ENCODE measurements around the gene ORC2.
"Not testable (repeated sequence)": the region's sequence is repeated elsewhere in the genome, so short reads cannot be mapped to it uniquely, and the experiment has no call there.

Gene ORC2

GRCh38 chr2:200963124-200963917, at the start of gene ORC2:
Gene ORC2, minus strand, starts transcription at chr2:200963660. Its CDS starts 5,537 bp downstream, at chr2:200958123.
- DNase-seq = peak; percentile 97

- DNase-seq = no peak
Observed at GRCh38 chr2:201008296-201008829, 44.9 kb upstream of the ORC2 start.

- DNase-seq = no peak
Observed at GRCh38 chr2:201007584-201007998, 44.1 kb upstream of the ORC2 start.

GRCh38 chr2:201006704-201007103, 43.2 kb upstream of the ORC2 start:
- DNase-seq = no peak

- no peak for DNase-seq
Observed at GRCh38 chr2:201004370-201004769, 40.9 kb upstream of the ORC2 start.

GRCh38 chr2:200993097-200993496, 29.6 kb upstream of the ORC2 start:
- no peak for DNase-seq

- DNase-seq = no peak
Observed at GRCh38 chr2:200987137-200987536, 23.7 kb upstream of the ORC2 start.

GRCh38 chr2:200985799-200986198, 22.3 kb upstream of the ORC2 start:
- no peak for DNase-seq

GRCh38 chr2:200976710-200977109, 13.2 kb upstream of the ORC2 start:
- DNase-seq = no peak

- no peak for DNase-seq
Observed at GRCh38 chr2:200975672-200976071, 12.2 kb upstream of the ORC2 start.

GRCh38 chr2:200970057-200970456, 6.6 kb upstream of the ORC2 start:
- DNase-seq = not testable (repeated sequence)

- peak; percentile 33 for DNase-seq
Observed at GRCh38 chr2:200968735-200969134, 5.3 kb upstream of the ORC2 start.

- DNase-seq = peak; percentile 49
Observed at GRCh38 chr2:200968162-200968561, 4.7 kb upstream of the ORC2 start.

GRCh38 chr2:200966770-200967169, 3.3 kb upstream of the ORC2 start:
- peak; percentile 10 for DNase-seq

GRCh38 chr2:200964498-200964897, 1.0 kb upstream of the ORC2 start:
- DNase-seq = peak; percentile 72

- not testable (repeated sequence) for DNase-seq
Observed at GRCh38 chr2:200963918-200964252, 425 bp upstream of the ORC2 start.

GRCh38 chr2:200962811-200963123, 693 bp downstream of the ORC2 start:
- no peak for DNase-seq

- DNase-seq = no peak
Observed at GRCh38 chr2:200961674-200962073, 1.8 kb downstream of the ORC2 start.

GRCh38 chr2:200950378-200950777, 13.1 kb downstream of the ORC2 start:
- DNase-seq = no peak

GRCh38 chr2:200945395-200945729, 18.1 kb downstream of the ORC2 start:
- DNase-seq = no peak

GRCh38 chr2:200944467-200945394, 18.7 kb downstream of the ORC2 start:
- DNase-seq = no peak

- no peak for DNase-seq
Observed at GRCh38 chr2:200943527-200944105, 19.8 kb downstream of the ORC2 start.

GRCh38 chr2:200939832-200940231, 23.6 kb downstream of the ORC2 start:
- no peak for DNase-seq

All from OCI-M1 (cell line).